GM12878 (cell line): ENCODE results near the gene PCNX1.
"Not testable (repeated sequence)": the region's sequence is repeated elsewhere in the genome, so short reads cannot be mapped to it uniquely, and the experiment has no call there.

ENCODE experiments used
- ATF3 ChIP-seq: IDR thresholded peaks from 2 replicates; pipeline ENCODE4 v1.6.1; 2011; ENCODE audit warnings: low read depth, mild to moderate bottlenecking, low read length, moderate library complexity, borderline replicate concordance; ENCODE audit errors: extremely low read depth
- CTCF ChIP-seq, 3 experiments: IDR thresholded peaks in 2 of 3; conservative IDR thresholded peaks in 1 of 3; 2 replicates each; pipeline ENCODE4 v1.5.1; 2011; ENCODE audit warnings: low read depth in 3 of 3, low read length in 3 of 3, mild to moderate bottlenecking in 3 of 3, control low read depth in 2 of 3, moderate library complexity in 2 of 3, inconsistent platforms in 1 of 3, mixed read lengths in 1 of 3; ENCODE audit not compliant: control insufficient read depth in 2 of 3, insufficient read depth in 1 of 3; ENCODE audit errors: extremely low read depth in 1 of 3
- NR2C2 ChIP-seq: IDR thresholded peaks from 2 replicates; pipeline ENCODE4 v1.6.1; 2011; ENCODE audit warnings: borderline replicate concordance, low read depth; ENCODE audit not compliant: control insufficient read depth, insufficient read length
- ZNF384 ChIP-seq: IDR thresholded peaks from 2 replicates; pipeline ENCODE4 v1.6.1; 2012; ENCODE audit warnings: low read depth, mild to moderate bottlenecking, low read length, improper control_type of control experiment, borderline replicate concordance

- TF ChIP-seq ZNF384; NR2C2; CTCF (IDR thresholded peaks at IDR 0.05 in 2 of 3, conservative IDR thresholded peaks at IDR 0.05 in 1 of 3; ENCODE audit: control insufficient read depth in 2 of 3, extremely low read depth in 1 of 3, insufficient read depth in 1 of 3, low read depth in 3 of 3, low read length in 3 of 3); ATF3: not testable (repeated sequence)
Measured at GRCh38 chr14:70880888-70881287, 26.4 kb upstream of the PCNX1 start.
